Upper lobe of right lung (tissue), 1 donor: ENCODE data around the gene HEPN1. TPM values are rescaled to one million over a fixed set of nuclear protein-coding genes. Genes with fewer than 3 reads are reported as not detected.

Experiments
- ATAC-seq: fragments of 200-7000 bp; cut with Tn5 transposase; one replicate; pipeline ENCODE4 v1.9.1; 2020; ENCODE audit warnings: mild to moderate bottlenecking, moderate library complexity
- DNase-seq: peaks from one replicate; pipeline ENCODE4 v3.0.0-alpha.2; 2020
- H3K27ac ChIP-seq: fragments of 200-600 bp; one replicate; pipeline ENCODE4 v1.8.0; 2022
- H3K27me3 ChIP-seq: fragments of 200-600 bp; one replicate; pipeline ENCODE4 v1.8.0; 2022; ENCODE audit warnings: mild to moderate bottlenecking
- H3K36me3 ChIP-seq: fragments of 200-600 bp; one replicate; pipeline ENCODE4 v1.8.0; 2022
- H3K4me1 ChIP-seq: fragments of 200-600 bp; one replicate; pipeline ENCODE4 v1.8.0; 2022
- H3K4me3 ChIP-seq: fragments of 200-600 bp; one replicate; pipeline ENCODE4 v1.8.0; 2022; ENCODE audit warnings: mild to moderate bottlenecking
- H3K9me3 ChIP-seq: fragments of 200-600 bp; one replicate; pipeline ENCODE4 v1.8.0; 2022
- intact Hi-C: fragments of 100-400 bp; cut with DNase I; formaldehyde crosslinking; loops from one replicate; pipeline ENCODE4 v1.11.0; 2022
- total RNA-seq: library from RNA; stranded (reverse); fragmentation: NEBNext Ultra II Directional; extraction: Animal tissue kit (Norgen Biotek cat#: 25700); gene quantifications from one replicate; pipeline ENCODE4 v1.2.1, GENCODE V29; 2021
- TF ChIP-seq, protein P1 (sequence below): fragments of 200-600 bp; IDR thresholded peaks from one replicate; pipeline ENCODE4 v1.8.0; 2022; ENCODE audit warnings: antibody characterized with exemption
- donor health status: DM: no; HTN: yes; CAD: no; lungs with severe emphysema.

HEPN1 gene
- total RNA-seq, 1 donor from 2014 or later: not detected

DNA sequence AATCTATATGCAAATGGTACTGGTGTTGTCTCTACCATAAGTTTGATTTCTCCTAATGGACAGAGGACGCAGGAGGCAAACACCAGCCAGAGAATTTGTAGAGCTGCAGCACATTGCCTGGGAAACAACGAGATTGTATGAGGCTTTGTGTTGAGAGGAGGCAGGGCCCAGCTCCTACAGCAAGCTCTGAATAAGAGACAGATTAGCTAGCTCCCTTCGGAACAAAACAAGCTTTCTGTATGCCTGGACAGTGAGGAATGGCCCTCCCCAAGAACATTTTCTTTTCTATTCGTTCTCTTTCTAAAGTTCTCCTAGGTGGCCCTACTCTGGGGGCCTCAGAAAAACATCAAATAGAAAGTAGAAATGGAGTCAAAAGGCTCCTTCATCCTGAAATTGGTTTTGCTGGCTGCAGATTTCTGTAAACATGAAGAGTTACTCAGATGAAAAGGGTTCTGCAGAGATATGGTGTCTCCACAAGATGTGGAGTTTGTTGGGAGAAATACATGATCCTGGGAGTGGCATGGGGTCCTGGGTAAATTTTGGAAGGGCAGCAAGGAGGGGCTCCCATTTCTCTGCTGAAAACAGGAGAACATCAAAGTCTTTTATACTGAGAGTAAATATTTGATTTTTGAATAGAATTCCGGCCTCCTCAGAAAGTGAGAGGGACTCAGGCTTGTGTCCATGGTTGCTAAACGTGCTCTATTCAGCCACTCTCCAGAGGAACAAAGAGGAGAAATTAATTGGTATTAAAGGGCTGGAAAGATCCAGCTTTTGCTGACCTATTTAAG, 23.6 kb downstream of the HEPN1 start:
- DNase-seq: no peak
- H3K4me3 ChIP-seq: no peak overlapping the region
- intact Hi-C loops: no loop called here
- TF ChIP-seq, protein P1, sequence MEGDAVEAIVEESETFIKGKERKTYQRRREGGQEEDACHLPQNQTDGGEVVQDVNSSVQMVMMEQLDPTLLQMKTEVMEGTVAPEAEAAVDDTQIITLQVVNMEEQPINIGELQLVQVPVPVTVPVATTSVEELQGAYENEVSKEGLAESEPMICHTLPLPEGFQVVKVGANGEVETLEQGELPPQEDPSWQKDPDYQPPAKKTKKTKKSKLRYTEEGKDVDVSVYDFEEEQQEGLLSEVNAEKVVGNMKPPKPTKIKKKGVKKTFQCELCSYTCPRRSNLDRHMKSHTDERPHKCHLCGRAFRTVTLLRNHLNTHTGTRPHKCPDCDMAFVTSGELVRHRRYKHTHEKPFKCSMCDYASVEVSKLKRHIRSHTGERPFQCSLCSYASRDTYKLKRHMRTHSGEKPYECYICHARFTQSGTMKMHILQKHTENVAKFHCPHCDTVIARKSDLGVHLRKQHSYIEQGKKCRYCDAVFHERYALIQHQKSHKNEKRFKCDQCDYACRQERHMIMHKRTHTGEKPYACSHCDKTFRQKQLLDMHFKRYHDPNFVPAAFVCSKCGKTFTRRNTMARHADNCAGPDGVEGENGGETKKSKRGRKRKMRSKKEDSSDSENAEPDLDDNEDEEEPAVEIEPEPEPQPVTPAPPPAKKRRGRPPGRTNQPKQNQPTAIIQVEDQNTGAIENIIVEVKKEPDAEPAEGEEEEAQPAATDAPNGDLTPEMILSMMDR: no peak
- H3K36me3 ChIP-seq: no peaks in the 10 kb centered on the region
- no peak for ATAC-seq
- H3K27ac ChIP-seq: no peak overlapping the region
- H3K4me1 ChIP-seq: no peaks in the 10 kb centered on the region
- H3K9me3 ChIP-seq: no peaks in the 10 kb centered on the region
- no peaks in the 10 kb centered on the region for H3K27me3 ChIP-seq

DNA sequence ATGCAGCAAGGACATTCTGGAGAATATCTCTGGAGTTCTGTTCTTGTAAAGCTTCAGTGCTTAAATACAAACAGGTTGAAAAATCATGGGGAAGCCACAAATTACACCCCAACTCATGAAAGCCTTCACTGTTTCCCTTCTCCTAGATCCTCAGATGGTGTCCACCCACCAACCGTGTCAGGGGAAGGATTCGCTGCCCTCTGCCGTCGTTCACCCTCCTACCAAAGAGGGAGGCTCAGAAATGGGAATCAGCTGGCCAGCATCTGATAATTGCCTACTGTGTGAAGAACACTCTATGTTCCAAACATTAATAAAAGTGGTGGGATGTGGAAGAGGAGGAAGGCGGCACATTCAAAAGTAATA, 24.2 kb downstream of the HEPN1 start:
- intact Hi-C loops: no loop called here
- ATAC-seq: no peak
- no peak overlapping the region for H3K27ac ChIP-seq
- H3K36me3 ChIP-seq: no peaks in the 10 kb centered on the region
- H3K4me1 ChIP-seq: no peaks in the 10 kb centered on the region
- no peak overlapping the region for H3K4me3 ChIP-seq
- TF ChIP-seq, protein P1: no peak
- no peak for DNase-seq
- H3K27me3 ChIP-seq: no peaks in the 10 kb centered on the region
- H3K9me3 ChIP-seq: no peaks in the 10 kb centered on the region

DNA sequence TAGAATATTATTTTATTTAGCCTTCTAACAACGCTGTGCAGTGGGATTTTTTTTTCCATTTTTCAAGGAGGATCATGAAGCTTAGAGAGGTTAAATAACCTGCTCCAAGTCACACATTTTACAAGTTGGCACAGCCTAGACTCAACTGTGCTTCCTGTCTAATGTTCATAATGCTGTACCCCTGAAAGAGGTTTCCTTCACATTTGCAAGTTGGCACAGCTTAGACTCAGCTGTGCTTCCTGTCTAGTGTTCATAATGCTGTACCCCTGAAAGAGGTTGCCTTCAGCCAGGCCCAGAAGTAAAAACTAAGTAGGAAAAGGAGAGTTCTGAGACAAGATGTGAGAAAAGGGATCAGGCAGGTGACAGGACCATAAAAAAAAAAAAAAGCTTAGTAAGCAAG, 24.7 kb downstream of the HEPN1 start:
- H3K36me3 ChIP-seq: no peaks in the 10 kb centered on the region
- H3K27me3 ChIP-seq: no peaks in the 10 kb centered on the region
- no peaks in the 10 kb centered on the region for H3K4me1 ChIP-seq
- H3K9me3 ChIP-seq: no peaks in the 10 kb centered on the region
- no peak overlapping the region for H3K4me3 ChIP-seq
- ATAC-seq: no peak
- no peak overlapping the region for H3K27ac ChIP-seq
- intact Hi-C loops: no loop called here
- no peak for DNase-seq
- TF ChIP-seq, protein P1: no peak

DNA sequence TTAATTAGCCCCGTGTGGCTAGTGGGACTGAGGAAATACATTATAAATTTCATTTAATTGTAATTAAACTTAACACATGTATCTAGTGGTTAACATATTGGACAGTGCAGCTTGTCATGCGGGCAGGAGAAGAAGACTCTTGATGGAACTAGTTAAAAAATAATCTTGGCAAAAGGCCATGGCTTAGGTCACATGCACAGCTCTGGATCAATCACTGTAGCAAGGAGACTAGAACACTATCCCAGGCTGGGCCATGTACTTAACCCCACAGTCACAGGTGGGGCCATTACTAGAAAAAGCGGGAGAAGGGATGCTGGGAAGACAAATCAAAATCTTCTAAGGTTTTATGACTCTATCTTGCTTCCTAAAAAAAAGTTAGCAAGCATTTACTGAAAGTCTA, 25.5 kb downstream of the HEPN1 start:
- Histone ChIP-seq H3K4me3 (no peak overlapping the region), H3K27me3 (no peaks in the 10 kb centered on the region), H3K4me1 (no peaks in the 10 kb centered on the region), H3K36me3 (no peaks in the 10 kb centered on the region), H3K27ac (no peak overlapping the region), H3K9me3 (no peaks in the 10 kb centered on the region)
- TF ChIP-seq, protein P1: no peak
- ATAC-seq (no peak), DNase-seq (no peak)
- intact Hi-C loops: no loop called here

DNA sequence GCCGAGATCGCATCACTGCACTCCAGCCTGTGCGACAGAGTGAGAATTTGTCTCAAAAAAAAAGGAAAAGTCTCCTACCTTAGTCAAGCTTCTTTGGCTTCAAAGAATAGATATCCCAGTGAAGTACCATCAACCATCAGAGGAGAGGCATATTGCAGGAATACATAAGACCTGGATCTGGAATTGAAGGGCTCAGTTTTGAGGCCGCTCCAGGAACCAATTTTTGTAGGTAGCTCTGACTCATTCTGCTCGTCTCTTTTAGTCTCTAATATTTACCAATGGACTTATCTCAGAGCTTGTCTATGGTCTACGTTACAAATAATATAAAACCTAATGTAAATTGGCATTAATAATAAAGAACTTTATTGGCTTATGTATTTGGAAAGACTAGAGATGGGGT, 26.8 kb downstream of the HEPN1 start:
- Histone ChIP-seq H3K27me3 (no peaks in the 10 kb centered on the region), H3K27ac (no peak overlapping the region), H3K36me3 (no peaks in the 10 kb centered on the region), H3K4me3 (no peak overlapping the region), H3K4me1 (no peaks in the 10 kb centered on the region), H3K9me3 (no peaks in the 10 kb centered on the region)
- no peak for ATAC-seq
- no peak for DNase-seq
- TF ChIP-seq, protein P1: no peak
- intact Hi-C loops: no loop called here

DNA sequence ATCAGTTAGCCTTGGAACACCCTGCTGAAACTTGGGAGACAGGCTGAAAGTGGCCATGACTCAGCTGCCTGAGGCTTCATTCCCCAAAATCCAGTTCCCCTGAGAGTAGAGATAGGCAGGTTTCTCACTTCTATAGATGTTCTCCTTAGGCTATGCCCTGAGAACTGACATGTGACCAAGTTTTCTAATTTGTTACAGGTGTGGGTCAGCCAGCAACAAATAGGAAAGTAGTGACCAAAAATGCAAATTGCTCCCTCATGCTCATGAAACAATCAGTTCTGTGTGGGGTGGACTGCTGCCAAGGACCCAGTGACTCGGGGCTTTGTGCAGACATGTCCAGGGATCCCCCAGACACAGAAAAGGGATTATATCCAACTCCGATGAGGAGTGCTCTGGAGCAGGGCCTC, 27.7 kb downstream of the HEPN1 start:
- no peaks in the 10 kb centered on the region for H3K27me3 ChIP-seq
- no peak overlapping the region for H3K27ac ChIP-seq
- H3K4me1 ChIP-seq: no peaks in the 10 kb centered on the region
- no peaks in the 10 kb centered on the region for H3K36me3 ChIP-seq
- intact Hi-C loops: no loop called here
- DNase-seq (no peak), ATAC-seq (no peak)
- TF ChIP-seq, protein P1: no peak
- no peak overlapping the region for H3K4me3 ChIP-seq
- H3K9me3 ChIP-seq: no peaks in the 10 kb centered on the region
